Spleen (tissue), 11 donors: ENCODE data around the gene ITPK1. TPM values are rescaled to one million over a fixed set of nuclear protein-coding genes. Genes with fewer than 3 reads are reported as not detected.

Source experiments
- DNase-seq: peaks from one replicate; pipeline ENCODE4 v3.0.0-alpha.2; 2020
- H3K27ac ChIP-seq, 8 donors: fragments of 200-600 bp; sonication (generic) in 7 of 8; 1 replicate in 4 of 8; 2 replicates in 4 of 8; pipeline versions ENCODE4 v1.5.0 to v1.8.0; 2016 to 2021; ENCODE audit warnings: inconsistent platforms in 4 of 8, mild to moderate bottlenecking in 4 of 8, moderate library complexity in 1 of 8
- H3K27me3 ChIP-seq, 7 donors: fragments of 200-600 bp; sonication (generic) in 6 of 7; replicated peaks in 1 of 7; 1 replicate in 4 of 7; 2 replicates in 3 of 7; pipeline versions ENCODE4 v1.5.0 to v1.8.0; 2016 to 2021; ENCODE audit warnings: inconsistent platforms in 3 of 7, mild to moderate bottlenecking in 1 of 7
- H3K36me3 ChIP-seq, 6 donors: fragments of 200-600 bp; sonication (generic) in 5 of 6; 1 replicate in 4 of 6; 2 replicates in 2 of 6; pipeline versions ENCODE4 v1.5.0 to v1.8.0; 2016 to 2021; ENCODE audit warnings: inconsistent platforms in 2 of 6
- H3K4me1 ChIP-seq, 6 donors: fragments of 200-600 bp; sonication (generic) in 5 of 6; 1 replicate in 3 of 6; 2 replicates in 3 of 6; pipeline versions ENCODE4 v1.5.0 to v1.8.0; 2016 to 2021; ENCODE audit warnings: inconsistent platforms in 3 of 6
- H3K4me3 ChIP-seq, 8 donors: fragments of 200-600 bp; sonication (generic) in 7 of 8; 1 replicate in 4 of 8; 2 replicates in 4 of 8; pipeline versions ENCODE4 v1.5.0 to v1.8.0; 2016 to 2021; ENCODE audit warnings: inconsistent platforms in 4 of 8, mild to moderate bottlenecking in 4 of 8, moderate library complexity in 2 of 8
- H3K9me3 ChIP-seq, 8 donors: fragments of 200-600 bp; sonication (generic) in 7 of 8; 1 replicate in 4 of 8; 2 replicates in 4 of 8; pipeline versions ENCODE4 v1.5.0 to v1.8.0; 2016 to 2021; ENCODE audit warnings: inconsistent platforms in 4 of 8
- POLR2A ChIP-seq, 3 donors: fragments of 450-650 bp; IDR thresholded peaks; one replicate each; pipeline ENCODE4 v1.5.1; 2017; ENCODE audit warnings: antibody characterized with exemption in 3 of 3, mild to moderate bottlenecking in 1 of 3
- POLR2AphosphoS5 ChIP-seq, 3 donors: sonication (generic); formaldehyde crosslinking; IDR thresholded peaks; one replicate each; pipeline ENCODE4 v1.5.1; 2017; ENCODE audit warnings: antibody characterized with exemption in 3 of 3
- WGBS, 5 donors: extraction: QIAGEN DNeasy Blood & Tissue Kit in 3 of 5; methylation state at CpG; one replicate each; pipeline versions ENCODE4 v1.1.5 to v1.1.7; 2013 to 2018; 5-methylcytosine and 5-hydroxymethylcytosine counted together
- intact Hi-C: fragments of 100-400 bp; cut with DNase I; formaldehyde crosslinking; loops from one replicate; pipeline ENCODE4 v1.15.0; 2023; ENCODE audit warnings: low total_unique reads
- polyA plus RNA-seq, 3 donors: library from polyadenylated mRNA; stranded (reverse); fragments of 200-250 nt; gene quantifications; one replicate each; pipeline ENCODE4 v1.2.1, GENCODE V29; 2013
- total RNA-seq, 7 donors: library from RNA; depleted of rRNA in 3 of 7; stranded (reverse); fragments of >200 nt in 3 of 7; fragmentation: NEBNext Ultra II Directional in 4 of 7; extraction: Animal tissue kit (Norgen Biotek cat#: 25700) in 4 of 7; gene quantifications; one replicate each; pipeline versions ENCODE4 v1.1.0 to v1.2.1, GENCODE V29; 2016 to 2021
- TF ChIP-seq, protein P1 (sequence below), 11 experiments: fragments of 200-600 bp in 7 of 11; fragments of 450-650 bp in 4 of 11; sonication (generic) in 4 of 11; IDR thresholded peaks in 8 of 11; conservative IDR thresholded peaks in 3 of 11; 1 replicate in 7 of 11; 2 replicates in 4 of 11; pipeline versions ENCODE4 v1.4.0 to v1.8.0; 2016 to 2021; ENCODE audit warnings: antibody characterized with exemption in 11 of 11, inconsistent platforms in 4 of 11, mild to moderate bottlenecking in 1 of 11
- donor health status: healthy with polysubstance abuse.
- donor health status: DM: no; HTN: no; CAD: no; lungs with moderate emphysema.
- donor health status: DM: no; HTN: no; CAD: no.
- donor health status: Bipolar disorder and iron deficiency.
- donor health status: healthy.
- donor health status: DM: no; HTN: no; CAD: no.
- donor health status: DM: yes; HTN: yes; CAD: no.

Gene ITPK1
- total and polyA plus RNA-seq, 10 donors: 22.9 to 123 (median 68.0) TPM

DNA sequence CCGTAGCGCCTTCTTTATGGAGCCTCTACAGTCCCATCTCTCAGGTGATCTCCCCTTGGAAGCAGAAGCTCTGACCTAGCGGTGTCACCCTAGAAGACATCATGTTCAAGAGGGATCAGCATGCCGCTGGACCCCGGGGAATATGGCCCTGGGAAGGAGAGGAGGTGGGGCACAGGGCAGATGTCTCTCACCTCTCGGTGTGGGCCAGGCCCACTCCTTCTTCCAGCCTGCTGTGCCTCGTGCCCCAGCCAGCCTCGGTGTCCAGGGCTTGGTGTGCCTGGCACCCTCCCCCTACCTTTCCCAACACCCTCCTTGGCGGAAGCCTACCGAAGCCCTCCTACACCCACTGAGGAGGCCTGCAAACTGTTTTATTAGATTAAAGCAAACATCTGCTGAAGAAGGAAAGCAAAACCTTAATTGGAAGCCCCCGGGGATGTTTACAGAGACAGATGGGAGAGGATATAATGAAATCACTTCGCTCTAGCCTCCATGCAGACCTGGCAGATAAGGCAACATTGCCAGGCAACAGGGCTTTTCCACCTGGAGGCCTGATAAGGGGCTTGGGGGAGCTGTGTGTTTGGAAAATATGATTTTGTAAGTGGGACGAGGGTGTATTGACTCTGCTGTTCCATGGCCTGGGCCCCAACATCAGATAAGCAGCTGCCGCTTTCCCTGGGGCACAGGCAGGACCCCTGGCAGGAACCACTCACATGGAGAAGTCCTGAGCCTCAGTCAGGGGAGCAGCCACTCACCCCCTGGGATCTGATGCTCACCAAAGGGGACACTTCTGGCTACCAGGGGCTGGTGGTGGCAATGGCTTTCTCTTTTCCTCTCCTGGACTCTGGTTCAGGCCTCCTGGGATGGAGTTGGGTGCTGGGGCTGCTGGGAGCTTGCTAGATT is 198.4 kb downstream of the ITPK1 start:
- no peaks in the 10 kb centered on the region for H3K4me1 ChIP-seq
- intact Hi-C loops: no loop called here
- no peak overlapping the region for H3K4me3 ChIP-seq
- H3K27ac ChIP-seq: no peak overlapping the region
- WGBS, 5 donors: 74 to 84% (median 81%) methylated on average over 13 to 14 of the region's 14 CpGs
- no peaks in the 10 kb centered on the region for H3K36me3 ChIP-seq
- peaks cover 0 to 54% (median 3%) of the 10 kb centered on the region in 7 donors for H3K27me3 ChIP-seq
- H3K9me3 ChIP-seq: peaks cover 0 to 4% (median 0%) of the 10 kb centered on the region in 8 donors
- DNase-seq: no peak
- TF ChIP-seq, protein P1, sequence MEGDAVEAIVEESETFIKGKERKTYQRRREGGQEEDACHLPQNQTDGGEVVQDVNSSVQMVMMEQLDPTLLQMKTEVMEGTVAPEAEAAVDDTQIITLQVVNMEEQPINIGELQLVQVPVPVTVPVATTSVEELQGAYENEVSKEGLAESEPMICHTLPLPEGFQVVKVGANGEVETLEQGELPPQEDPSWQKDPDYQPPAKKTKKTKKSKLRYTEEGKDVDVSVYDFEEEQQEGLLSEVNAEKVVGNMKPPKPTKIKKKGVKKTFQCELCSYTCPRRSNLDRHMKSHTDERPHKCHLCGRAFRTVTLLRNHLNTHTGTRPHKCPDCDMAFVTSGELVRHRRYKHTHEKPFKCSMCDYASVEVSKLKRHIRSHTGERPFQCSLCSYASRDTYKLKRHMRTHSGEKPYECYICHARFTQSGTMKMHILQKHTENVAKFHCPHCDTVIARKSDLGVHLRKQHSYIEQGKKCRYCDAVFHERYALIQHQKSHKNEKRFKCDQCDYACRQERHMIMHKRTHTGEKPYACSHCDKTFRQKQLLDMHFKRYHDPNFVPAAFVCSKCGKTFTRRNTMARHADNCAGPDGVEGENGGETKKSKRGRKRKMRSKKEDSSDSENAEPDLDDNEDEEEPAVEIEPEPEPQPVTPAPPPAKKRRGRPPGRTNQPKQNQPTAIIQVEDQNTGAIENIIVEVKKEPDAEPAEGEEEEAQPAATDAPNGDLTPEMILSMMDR (IDR thresholded peaks at IDR 0.05 in 8 of 11, conservative IDR thresholded peaks at IDR 0.05 in 3 of 11): no peak
- no peak for TF ChIP-seq POLR2AphosphoS5 (IDR thresholded peaks at IDR 0.05)

DNA sequence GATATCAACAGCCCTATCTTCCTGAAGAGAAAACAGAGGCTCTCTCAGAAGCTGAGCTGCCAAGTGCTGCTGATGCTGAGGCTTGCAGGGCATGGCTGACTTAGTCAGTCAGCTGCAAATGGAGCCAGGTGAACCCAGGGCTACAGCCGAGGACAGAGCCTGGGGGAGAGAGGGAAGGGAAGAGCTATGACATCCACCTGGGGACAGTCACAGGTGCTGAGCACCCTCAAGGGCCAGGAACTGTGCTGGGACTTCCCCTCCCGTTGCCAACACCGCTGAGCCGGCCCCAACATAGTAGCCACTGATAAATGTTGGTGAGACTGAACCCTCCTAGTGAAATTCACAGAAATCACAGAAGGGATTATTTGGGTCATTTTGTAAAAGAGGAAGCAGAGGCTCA is 199.5 kb downstream of the ITPK1 start:
- TF ChIP-seq, protein P1 (IDR thresholded peaks at IDR 0.05 in 8 of 11, conservative IDR thresholded peaks at IDR 0.05 in 3 of 11): no peak
- no peak for TF ChIP-seq POLR2AphosphoS5 (IDR thresholded peaks at IDR 0.05)
- no peak for TF ChIP-seq POLR2A (IDR thresholded peaks at IDR 0.05)
- intact Hi-C loops: no loop called here
- Histone ChIP-seq H3K4me1 (no peaks in the 10 kb centered on the region), H3K27me3 (peaks cover 0 to 44% (median 0%) of the 10 kb centered on the region in 7 donors), H3K36me3 (no peaks in the 10 kb centered on the region), H3K9me3 (peaks cover 0 to 4% (median 0%) of the 10 kb centered on the region in 8 donors), H3K27ac (no peak overlapping the region), H3K4me3 (no peak overlapping the region)
- DNase-seq: no peak
- 62 to 76% (median 72%) methylated on average over 4 of the region's 4 CpGs for WGBS, 5 donors

DNA sequence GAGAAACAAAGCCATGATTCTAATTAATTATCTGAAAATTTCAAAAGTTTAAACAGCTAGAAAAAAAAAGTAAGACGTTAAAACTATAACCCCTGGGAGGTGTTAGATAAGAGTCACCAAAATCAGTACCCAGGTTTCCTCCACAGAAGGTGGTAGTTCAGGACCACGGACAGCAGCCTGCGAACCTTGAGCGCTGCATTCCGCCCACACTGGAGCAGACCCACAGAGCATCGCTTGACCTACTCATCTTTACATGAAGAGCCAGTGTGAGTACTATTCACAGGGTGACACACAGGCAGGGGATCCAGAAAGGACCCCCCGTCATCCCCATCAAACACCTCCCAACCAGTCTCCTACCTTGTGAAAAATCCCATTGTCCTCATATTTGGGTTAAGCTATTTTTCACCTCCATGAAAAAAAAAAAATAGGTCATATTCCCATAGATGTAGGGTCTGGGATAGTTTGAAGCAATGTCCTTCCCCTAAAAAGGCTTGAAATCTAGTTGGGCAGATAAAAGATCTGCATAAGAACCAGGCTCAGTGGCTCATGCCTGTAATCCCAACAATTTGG is 201.6 kb downstream of the ITPK1 start:
- H3K27ac ChIP-seq: no peak overlapping the region
- TF ChIP-seq POLR2AphosphoS5 (IDR thresholded peaks at IDR 0.05) (no peak), POLR2A (IDR thresholded peaks at IDR 0.05) (no peak)
- TF ChIP-seq, protein P1 (IDR thresholded peaks at IDR 0.05 in 8 of 11, conservative IDR thresholded peaks at IDR 0.05 in 3 of 11): no peak
- 7 to 12% (median 9%) methylated on average over 7 of the region's 7 CpGs for WGBS, 5 donors
- no peaks in the 10 kb centered on the region for H3K4me1 ChIP-seq
- no peak for DNase-seq
- H3K36me3 ChIP-seq: no peaks in the 10 kb centered on the region
- peaks cover 0 to 4% (median 0%) of the 10 kb centered on the region in 8 donors for H3K9me3 ChIP-seq
- H3K27me3 ChIP-seq: peaks cover 0 to 33% (median 0%) of the 10 kb centered on the region in 7 donors
- H3K4me3 ChIP-seq: no peak overlapping the region
- intact Hi-C loops: no loop called here

DNA sequence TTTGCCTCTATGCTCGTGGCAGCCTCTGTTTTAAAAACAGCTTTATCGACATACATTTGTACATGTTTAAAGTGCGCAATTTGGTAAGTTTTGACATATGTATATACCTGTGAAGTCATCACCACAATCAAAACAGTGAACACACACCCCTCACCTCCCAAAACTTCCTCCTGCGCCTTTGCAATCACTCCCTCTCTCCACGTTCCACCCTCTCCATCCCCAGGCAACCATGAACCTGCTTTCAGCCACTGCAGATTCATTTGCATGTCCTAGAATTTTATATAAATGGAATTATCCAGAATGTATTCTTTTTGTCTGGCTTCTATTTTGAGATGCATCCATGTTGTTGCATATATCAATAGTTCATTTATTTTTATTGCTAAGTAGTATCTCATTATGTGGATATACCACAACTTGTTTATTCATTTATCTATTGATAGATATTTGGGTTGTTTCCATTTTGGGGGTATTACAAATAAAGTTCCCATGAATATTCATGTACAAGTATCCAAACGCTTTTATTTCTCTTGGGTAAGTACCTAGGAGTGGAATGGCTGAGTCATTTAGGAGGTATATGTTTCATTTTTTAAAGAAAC is 208.3 kb downstream of the ITPK1 start:
- 72 to 82% (median 75%) methylated on average over 6 of the region's 6 CpGs for WGBS, 5 donors
- TF ChIP-seq, protein P1 (IDR thresholded peaks at IDR 0.05 in 8 of 11, conservative IDR thresholded peaks at IDR 0.05 in 3 of 11): no peak
- no peak for TF ChIP-seq POLR2A (IDR thresholded peaks at IDR 0.05)
- no peak for TF ChIP-seq POLR2AphosphoS5 (IDR thresholded peaks at IDR 0.05)
- DNase-seq: no peak

More for the DNA sequence above, 208.3 kb downstream of the ITPK1 start:
- no peaks in the 10 kb centered on the region for H3K9me3 ChIP-seq
- peaks cover 0 to 17% (median 13%) of the 10 kb centered on the region in 7 donors for H3K27me3 ChIP-seq
- H3K4me3 ChIP-seq: no peak overlapping the region
- H3K27ac ChIP-seq: no peak overlapping the region
- intact Hi-C loops: no loop called here
- H3K36me3 ChIP-seq: no peaks in the 10 kb centered on the region
- H3K4me1 ChIP-seq: no peaks in the 10 kb centered on the region
